ENCODE measurements around the gene PCGF6.

DNA sequence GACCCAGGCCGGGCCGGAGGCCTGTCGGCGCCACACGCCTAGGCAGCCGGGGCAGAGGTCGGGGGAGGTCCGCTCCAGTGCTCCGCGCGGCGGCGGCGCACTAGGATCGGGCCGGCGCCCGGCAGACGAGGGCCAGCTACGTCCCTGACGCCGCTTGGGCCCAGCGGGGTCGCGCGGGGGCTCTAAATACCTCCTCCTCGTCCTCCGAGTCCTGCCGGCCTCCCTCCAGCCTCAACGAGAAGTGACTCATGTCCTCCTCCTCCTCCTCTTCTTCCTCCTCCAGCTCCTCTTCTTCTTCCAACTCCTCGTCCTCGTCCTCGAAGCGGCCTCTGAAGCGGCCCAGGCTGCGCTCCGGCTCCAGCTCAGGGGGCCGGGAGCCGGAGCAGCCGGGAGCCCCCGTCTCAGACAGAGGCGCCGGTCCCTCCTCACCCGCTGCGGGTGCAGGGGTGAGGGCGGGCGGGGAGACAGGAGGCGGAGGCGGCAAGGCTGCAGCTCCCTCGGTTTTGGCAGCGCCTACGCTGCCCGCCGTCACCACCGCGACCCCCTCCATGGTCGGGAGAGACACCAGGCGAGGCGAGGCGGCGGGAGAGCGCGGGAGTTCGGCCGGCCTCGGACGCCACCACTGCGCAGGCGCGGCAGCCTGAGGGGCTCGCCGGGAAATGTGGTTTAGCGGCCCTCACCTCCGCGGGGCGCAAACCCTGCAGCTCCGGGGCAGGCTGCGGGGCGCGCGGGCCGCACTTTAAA lies at the start of gene PCGF6:
- TF ChIP-seq CTCF (IDR thresholded peaks at IDR 0.05), result no peak
- no peak for TF ChIP-seq JUN (CRISPR knock-in tag; IDR thresholded peaks at IDR 0.05)
- peak; percentile 78 for TF ChIP-seq MAX (CRISPR knock-in tag; IDR thresholded peaks at IDR 0.05)
- TF ChIP-seq NR3C1 (CRISPR knock-in tag; conservative IDR thresholded peaks at IDR 0.05; ENCODE audit: low read depth), result no peak
- 0 out of 2 replicates have a peak, but pooled peaks have one; percentile 46 for TF ChIP-seq CREM (CRISPR knock-in tag; IDR thresholded peaks at IDR 0.05)
- TF ChIP-seq, protein P1, sequence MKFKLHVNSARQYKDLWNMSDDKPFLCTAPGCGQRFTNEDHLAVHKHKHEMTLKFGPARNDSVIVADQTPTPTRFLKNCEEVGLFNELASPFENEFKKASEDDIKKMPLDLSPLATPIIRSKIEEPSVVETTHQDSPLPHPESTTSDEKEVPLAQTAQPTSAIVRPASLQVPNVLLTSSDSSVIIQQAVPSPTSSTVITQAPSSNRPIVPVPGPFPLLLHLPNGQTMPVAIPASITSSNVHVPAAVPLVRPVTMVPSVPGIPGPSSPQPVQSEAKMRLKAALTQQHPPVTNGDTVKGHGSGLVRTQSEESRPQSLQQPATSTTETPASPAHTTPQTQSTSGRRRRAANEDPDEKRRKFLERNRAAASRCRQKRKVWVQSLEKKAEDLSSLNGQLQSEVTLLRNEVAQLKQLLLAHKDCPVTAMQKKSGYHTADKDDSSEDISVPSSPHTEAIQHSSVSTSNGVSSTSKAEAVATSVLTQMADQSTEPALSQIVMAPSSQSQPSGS (CRISPR knock-in tag; IDR thresholded peaks at IDR 0.05; ENCODE audit: borderline replicate concordance, low read depth), result no peak
- peak; percentile 64 for TF ChIP-seq SP1 (CRISPR knock-in tag; conservative IDR thresholded peaks at IDR 0.05)
- TF ChIP-seq, protein P2, sequence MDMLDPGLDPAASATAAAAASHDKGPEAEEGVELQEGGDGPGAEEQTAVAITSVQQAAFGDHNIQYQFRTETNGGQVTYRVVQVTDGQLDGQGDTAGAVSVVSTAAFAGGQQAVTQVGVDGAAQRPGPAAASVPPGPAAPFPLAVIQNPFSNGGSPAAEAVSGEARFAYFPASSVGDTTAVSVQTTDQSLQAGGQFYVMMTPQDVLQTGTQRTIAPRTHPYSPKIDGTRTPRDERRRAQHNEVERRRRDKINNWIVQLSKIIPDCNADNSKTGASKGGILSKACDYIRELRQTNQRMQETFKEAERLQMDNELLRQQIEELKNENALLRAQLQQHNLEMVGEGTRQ (CRISPR knock-in tag; IDR thresholded peaks at IDR 0.05), result no peak
- TF ChIP-seq, protein P3, sequence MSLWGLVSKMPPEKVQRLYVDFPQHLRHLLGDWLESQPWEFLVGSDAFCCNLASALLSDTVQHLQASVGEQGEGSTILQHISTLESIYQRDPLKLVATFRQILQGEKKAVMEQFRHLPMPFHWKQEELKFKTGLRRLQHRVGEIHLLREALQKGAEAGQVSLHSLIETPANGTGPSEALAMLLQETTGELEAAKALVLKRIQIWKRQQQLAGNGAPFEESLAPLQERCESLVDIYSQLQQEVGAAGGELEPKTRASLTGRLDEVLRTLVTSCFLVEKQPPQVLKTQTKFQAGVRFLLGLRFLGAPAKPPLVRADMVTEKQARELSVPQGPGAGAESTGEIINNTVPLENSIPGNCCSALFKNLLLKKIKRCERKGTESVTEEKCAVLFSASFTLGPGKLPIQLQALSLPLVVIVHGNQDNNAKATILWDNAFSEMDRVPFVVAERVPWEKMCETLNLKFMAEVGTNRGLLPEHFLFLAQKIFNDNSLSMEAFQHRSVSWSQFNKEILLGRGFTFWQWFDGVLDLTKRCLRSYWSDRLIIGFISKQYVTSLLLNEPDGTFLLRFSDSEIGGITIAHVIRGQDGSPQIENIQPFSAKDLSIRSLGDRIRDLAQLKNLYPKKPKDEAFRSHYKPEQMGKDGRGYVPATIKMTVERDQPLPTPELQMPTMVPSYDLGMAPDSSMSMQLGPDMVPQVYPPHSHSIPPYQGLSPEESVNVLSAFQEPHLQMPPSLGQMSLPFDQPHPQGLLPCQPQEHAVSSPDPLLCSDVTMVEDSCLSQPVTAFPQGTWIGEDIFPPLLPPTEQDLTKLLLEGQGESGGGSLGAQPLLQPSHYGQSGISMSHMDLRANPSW (CRISPR knock-in tag; conservative IDR thresholded peaks at IDR 0.05; ENCODE audit: low read depth), result no peak
